Colonic mucosa (tissue), 4 donors: ENCODE data around the gene VCP. TPM values are rescaled to one million over a fixed set of nuclear protein-coding genes. Genes with fewer than 3 reads are reported as not detected.

ENCODE experiments used
- DNase-seq: peaks from one replicate; pipeline ENCODE4 v3.0.0-alpha.2; 2020
- H3K27ac ChIP-seq: fragments of 200-600 bp; one replicate; pipeline ENCODE4 v1.8.0; 2021
- H3K27me3 ChIP-seq: fragments of 200-600 bp; one replicate; pipeline ENCODE4 v1.8.0; 2021
- H3K36me3 ChIP-seq: fragments of 200-600 bp; one replicate; pipeline ENCODE4 v1.8.0; 2021
- H3K4me1 ChIP-seq: fragments of 200-600 bp; one replicate; pipeline ENCODE4 v1.8.0; 2021; ENCODE audit warnings: mild to moderate bottlenecking
- H3K4me3 ChIP-seq: fragments of 200-600 bp; one replicate; pipeline ENCODE4 v1.8.0; 2021
- H3K9ac ChIP-seq, 2 donors: one replicate each; pipeline ENCODE4 v1.7.0; 2013; ENCODE audit warnings: control low read depth in 2 of 2, low read depth in 2 of 2, low read length in 2 of 2
- H3K9me3 ChIP-seq: fragments of 200-600 bp; one replicate; pipeline ENCODE4 v1.8.0; 2021
- intact Hi-C: fragments of 100-400 bp; cut with DNase I; formaldehyde crosslinking; loops from one replicate; pipeline ENCODE4 v1.14.1; 2022
- total RNA-seq, 2 donors: library from RNA; stranded (reverse); fragmentation: NEBNext Ultra II Directional in 1 of 2; extraction: Animal tissue kit (Norgen Biotek cat#: 25700) in 1 of 2; gene quantifications; one replicate each; pipeline ENCODE4 v1.2.1, GENCODE V29; 2021
- TF ChIP-seq, protein P1 (sequence below): fragments of 200-600 bp; IDR thresholded peaks from one replicate; pipeline ENCODE4 v1.8.0; 2022; ENCODE audit warnings: antibody characterized with exemption, mild to moderate bottlenecking
- donor health status: healthy.
- donor health status: DM: no; HTN: no; CAD: no.
- donor health status: DM: no; HTN: no; CAD: no.

The VCP gene
- total RNA-seq, 2 donors from 2014 or later = 176 to 287 TPM

DNA sequence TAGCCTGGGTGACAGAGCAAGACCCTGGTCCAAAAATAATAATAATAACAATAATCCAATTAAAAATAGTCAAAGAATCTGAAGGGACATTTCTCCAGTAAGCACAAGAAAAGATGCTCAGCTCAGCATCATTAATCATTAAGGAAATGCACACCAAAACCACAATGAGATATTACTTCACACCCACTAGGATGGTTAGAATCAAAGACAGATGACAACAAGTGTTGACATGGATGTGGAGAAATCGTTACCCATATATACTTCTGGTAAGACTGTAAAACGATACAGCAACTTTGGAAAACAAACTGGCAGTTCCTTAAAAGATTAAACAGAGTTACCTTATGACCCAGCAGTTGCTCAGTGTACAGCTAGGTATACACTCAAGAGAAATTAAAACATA, 12.7 kb upstream of the VCP start:
- no peaks in the 10 kb centered on the region for H3K4me1 ChIP-seq
- no peak overlapping the region for H3K4me3 ChIP-seq
- no peaks in the 10 kb centered on the region for H3K36me3 ChIP-seq
- H3K27me3 ChIP-seq = no peaks in the 10 kb centered on the region
- no peak overlapping the region for H3K27ac ChIP-seq
- intact Hi-C loops = no loop called here
- TF ChIP-seq, protein P1, sequence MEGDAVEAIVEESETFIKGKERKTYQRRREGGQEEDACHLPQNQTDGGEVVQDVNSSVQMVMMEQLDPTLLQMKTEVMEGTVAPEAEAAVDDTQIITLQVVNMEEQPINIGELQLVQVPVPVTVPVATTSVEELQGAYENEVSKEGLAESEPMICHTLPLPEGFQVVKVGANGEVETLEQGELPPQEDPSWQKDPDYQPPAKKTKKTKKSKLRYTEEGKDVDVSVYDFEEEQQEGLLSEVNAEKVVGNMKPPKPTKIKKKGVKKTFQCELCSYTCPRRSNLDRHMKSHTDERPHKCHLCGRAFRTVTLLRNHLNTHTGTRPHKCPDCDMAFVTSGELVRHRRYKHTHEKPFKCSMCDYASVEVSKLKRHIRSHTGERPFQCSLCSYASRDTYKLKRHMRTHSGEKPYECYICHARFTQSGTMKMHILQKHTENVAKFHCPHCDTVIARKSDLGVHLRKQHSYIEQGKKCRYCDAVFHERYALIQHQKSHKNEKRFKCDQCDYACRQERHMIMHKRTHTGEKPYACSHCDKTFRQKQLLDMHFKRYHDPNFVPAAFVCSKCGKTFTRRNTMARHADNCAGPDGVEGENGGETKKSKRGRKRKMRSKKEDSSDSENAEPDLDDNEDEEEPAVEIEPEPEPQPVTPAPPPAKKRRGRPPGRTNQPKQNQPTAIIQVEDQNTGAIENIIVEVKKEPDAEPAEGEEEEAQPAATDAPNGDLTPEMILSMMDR = no peak
- H3K9me3 ChIP-seq = no peaks in the 10 kb centered on the region
- no peak overlapping the region for H3K9ac ChIP-seq
- no peak for DNase-seq

DNA sequence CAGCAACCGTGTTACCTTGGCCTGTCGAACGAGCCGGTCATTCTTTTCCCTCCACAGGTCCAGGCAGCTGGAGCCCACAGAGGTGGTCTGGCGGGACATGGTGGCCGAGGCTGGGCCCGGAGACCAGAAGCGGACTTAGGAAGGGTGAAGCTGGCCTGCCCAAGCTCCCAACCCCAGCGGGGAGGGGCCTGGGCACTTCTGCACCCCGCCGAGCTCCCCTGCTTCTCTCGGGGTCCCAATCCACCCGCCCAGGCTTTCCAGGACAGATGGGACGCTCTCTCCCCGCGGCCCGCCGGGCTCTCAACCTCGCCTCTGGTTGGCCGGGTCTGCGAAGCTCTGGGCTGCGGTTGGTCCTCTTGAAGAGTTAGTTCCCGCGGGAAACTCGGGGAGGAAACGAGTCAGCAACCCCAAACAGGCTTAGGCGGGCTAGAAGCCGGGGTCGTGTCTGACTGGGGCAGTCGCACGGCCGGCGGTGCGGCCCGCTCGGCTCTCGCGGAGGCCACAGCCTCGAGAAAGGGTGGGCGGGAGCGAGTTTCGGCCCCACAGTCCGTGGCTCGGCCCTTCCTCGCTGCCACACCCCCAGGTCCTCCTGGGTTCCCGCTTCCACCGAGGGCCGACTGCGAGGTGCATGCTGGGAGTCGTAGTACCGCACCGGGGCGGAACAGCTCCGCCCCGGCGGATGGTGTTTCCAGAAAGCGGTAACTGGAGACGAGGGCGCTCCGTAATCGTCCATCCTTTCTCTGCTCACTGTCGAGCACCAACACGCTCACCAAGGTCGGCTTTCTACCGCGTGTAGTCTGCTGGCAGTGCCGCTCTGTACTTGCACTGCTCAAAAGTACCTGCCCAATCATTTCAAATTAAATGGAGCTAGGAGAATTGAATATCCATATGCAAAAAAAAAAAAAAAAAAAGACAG, 7.3 kb upstream of the VCP start, which contains the start of gene FANCG:
FANCG (minus strand) TSS at position 517 of the 916 bp plus-strand sequence; CDS start at position 99, 418 bp downstream.
- TF ChIP-seq, protein P1 = no peak
- H3K9ac ChIP-seq = peak within 1 kb of the TSS; percentile 48 to 76
- no peaks in the 10 kb centered on the region for H3K27me3 ChIP-seq
- peak within 1 kb of the TSS; percentile 84 for H3K27ac ChIP-seq
- H3K4me1 ChIP-seq = peaks cover 6% of the 10 kb centered on the region
- H3K9me3 ChIP-seq = no peaks in the 10 kb centered on the region
- intact Hi-C loops = no loop called here
- DNase-seq = peak; percentile 95
- no peaks in the 10 kb centered on the region for H3K36me3 ChIP-seq
- H3K4me3 ChIP-seq = peak within 1 kb of the TSS; percentile 89

DNA sequence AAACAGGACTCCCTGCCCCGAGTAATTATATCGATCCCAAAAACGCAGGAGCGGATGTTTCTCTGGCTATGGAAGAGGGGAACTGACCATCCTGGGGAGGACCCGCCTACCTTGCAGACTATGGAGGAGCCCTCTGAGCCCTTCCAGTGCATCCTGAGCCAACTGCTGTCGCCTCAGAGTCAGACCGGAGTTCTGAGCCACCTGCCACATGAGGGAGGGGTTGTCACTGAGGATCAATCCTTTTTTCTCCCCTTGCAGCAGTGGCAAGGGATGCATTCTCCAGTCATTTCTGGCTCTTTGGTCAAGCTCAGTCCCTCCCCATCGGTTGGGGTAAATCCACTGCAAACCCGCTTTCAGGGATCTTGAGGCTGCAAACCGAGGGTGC, 6.6 kb upstream of the VCP start:
- Histone ChIP-seq H3K27ac (peak overlapping the region; percentile 84), H3K9ac (peak overlapping the region; percentile 48 to 76), H3K36me3 (no peaks in the 10 kb centered on the region), H3K4me3 (peak overlapping the region; percentile 89), H3K27me3 (no peaks in the 10 kb centered on the region), H3K9me3 (no peaks in the 10 kb centered on the region), H3K4me1 (peaks cover 6% of the 10 kb centered on the region)
- DNase-seq = no peak
- intact Hi-C loops = no loop called here
- TF ChIP-seq, protein P1 = no peak

DNA sequence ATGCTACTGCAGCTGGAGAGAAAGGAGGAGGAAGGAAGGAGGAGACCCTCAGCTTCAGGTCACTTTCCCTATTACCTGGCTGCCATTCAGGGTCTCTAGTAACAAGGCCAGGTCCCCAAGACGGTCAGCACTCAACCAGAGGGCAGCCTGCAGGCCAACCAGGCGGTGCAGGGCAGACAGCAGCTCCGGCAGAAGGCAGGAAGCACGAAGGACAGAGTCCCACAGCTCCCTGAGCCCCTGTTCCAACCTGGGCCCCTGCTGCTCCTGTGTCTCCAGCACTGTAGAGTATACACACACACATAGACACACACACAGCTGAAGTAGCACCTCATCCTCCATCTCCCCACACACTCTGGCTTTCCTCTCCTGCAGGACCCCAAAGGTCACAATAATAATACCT, 5.6 kb upstream of the VCP start:
- Histone ChIP-seq H3K4me1 (peaks cover 6% of the 10 kb centered on the region), H3K36me3 (no peaks in the 10 kb centered on the region), H3K4me3 (no peak overlapping the region), H3K27me3 (no peaks in the 10 kb centered on the region), H3K9ac (peak overlapping the region in 1 of 2 donors; percentile 35), H3K9me3 (no peaks in the 10 kb centered on the region), H3K27ac (no peak overlapping the region)
- DNase-seq = no peak
- intact Hi-C loops = no loop called here
- TF ChIP-seq, protein P1 = no peak

DNA sequence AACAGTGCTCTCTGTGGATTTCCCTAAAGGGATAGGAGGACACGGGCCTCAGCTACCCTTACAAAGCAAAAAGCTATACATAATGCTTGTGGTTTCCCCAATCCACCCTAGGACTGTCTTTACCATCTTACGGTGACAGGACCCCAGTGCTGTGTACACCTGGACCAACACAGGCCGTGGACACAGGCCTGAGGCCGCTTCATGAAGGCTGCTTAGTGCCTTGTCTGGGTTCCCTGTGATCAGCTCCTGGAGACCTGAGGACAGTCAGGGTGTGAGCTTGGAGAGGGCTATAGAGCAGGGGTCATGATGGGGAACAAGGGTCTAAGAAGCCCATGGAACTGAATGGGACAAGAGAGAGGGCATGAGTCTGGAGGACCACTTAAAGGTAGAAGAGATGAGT, 4.4 kb upstream of the VCP start:
- no peaks in the 10 kb centered on the region for H3K36me3 ChIP-seq
- no peak overlapping the region for H3K9ac ChIP-seq
- H3K9me3 ChIP-seq = no peaks in the 10 kb centered on the region
- peaks cover 6% of the 10 kb centered on the region for H3K4me1 ChIP-seq
- H3K27ac ChIP-seq = no peak overlapping the region
- no peak overlapping the region for H3K4me3 ChIP-seq
- TF ChIP-seq, protein P1 = no peak
- intact Hi-C loops = no loop called here
- H3K27me3 ChIP-seq = no peaks in the 10 kb centered on the region
- no peak for DNase-seq
